Loucy (cell line): ENCODE results near the gene NCOA5.
"Not testable (repeated sequence)": the region's sequence is repeated elsewhere in the genome, so short reads cannot be mapped to it uniquely, and the experiment has no call there.

ENCODE experiments used
- H2AFZ ChIP-seq: fragments of 200-600 bp; sonication (generic); 2 replicates; pipeline ENCODE4 v1.6.0; 2016; ENCODE audit warnings: antibody characterized with exemption, mild to moderate bottlenecking, low read length, moderate library complexity
- H3F3A ChIP-seq: fragments of 200-600 bp; 2 replicates; pipeline ENCODE4 v1.6.0; 2016; ENCODE audit warnings: antibody characterized with exemption, low read depth, mild to moderate bottlenecking
- H3K27me3 ChIP-seq: fragments of 200-600 bp; sonication (generic); 2 replicates; pipeline ENCODE4 v1.6.1; 2014; ENCODE audit warnings: low read length, mild to moderate bottlenecking; ENCODE audit not compliant: insufficient read depth, poor library complexity, severe bottlenecking
- H3K36me3 ChIP-seq: fragments of 200-600 bp; sonication (generic); 2 replicates; pipeline ENCODE4 v1.6.1; 2016; ENCODE audit warnings: low read length; ENCODE audit not compliant: insufficient read depth
- H3K4me1 ChIP-seq: fragments of 200-600 bp; sonication (generic); 2 replicates; pipeline ENCODE4 v1.5.1; 2014; ENCODE audit warnings: low read length, mild to moderate bottlenecking; ENCODE audit not compliant: insufficient read depth, poor library complexity, severe bottlenecking
- H3K4me2 ChIP-seq: fragments of 200-600 bp; sonication (generic); 2 replicates; pipeline ENCODE4 v1.6.0; 2014; ENCODE audit warnings: antibody characterized with exemption, low read length, low read depth, mild to moderate bottlenecking; ENCODE audit not compliant: poor library complexity, severe bottlenecking
- H3K4me3 ChIP-seq: fragments of 200-600 bp; sonication (generic); 2 replicates; pipeline ENCODE4 v1.5.1; 2014; ENCODE audit warnings: low read length, mild to moderate bottlenecking, mixed read lengths; ENCODE audit not compliant: poor library complexity, severe bottlenecking
- H3K79me2 ChIP-seq: fragments of 200-600 bp; sonication (generic); 2 replicates; pipeline ENCODE4 v1.6.1; 2014; ENCODE audit warnings: low read length; ENCODE audit not compliant: insufficient read depth
- H3K9ac ChIP-seq: fragments of 200-600 bp; sonication (generic); 2 replicates; pipeline ENCODE4 v1.6.0; 2014; ENCODE audit warnings: mild to moderate bottlenecking, low read depth, low read length, moderate library complexity; ENCODE audit not compliant: poor library complexity, severe bottlenecking
- H3K9me2 ChIP-seq: fragments of 200-600 bp; sonication (generic); replicated peaks from 2 replicates; pipeline ENCODE4 v1.6.1; 2016; ENCODE audit warnings: low read depth, low read length, mixed read lengths
- H3K9me3 ChIP-seq: fragments of 200-600 bp; sonication (generic); 2 replicates; pipeline ENCODE4 v1.6.1; 2014; ENCODE audit warnings: mild to moderate bottlenecking, antibody characterized with exemption, low read length, low read depth; ENCODE audit not compliant: insufficient read depth
- H4K20me1 ChIP-seq: fragments of 200-600 bp; sonication (generic); 2 replicates; pipeline ENCODE4 v1.6.0; 2014; ENCODE audit warnings: antibody characterized with exemption, low read length, mild to moderate bottlenecking; ENCODE audit not compliant: insufficient read depth, poor library complexity, severe bottlenecking
- CTCF ChIP-seq: fragments of 200-600 bp; sonication (generic); conservative IDR thresholded peaks from 2 replicates; pipeline ENCODE4 v1.5.1; 2014; ENCODE audit warnings: mild to moderate bottlenecking, antibody characterized with exemption, low read length
- EZH2phosphoT487 ChIP-seq: fragments of 200-600 bp; IDR thresholded peaks from 2 replicates; pipeline ENCODE4 v1.6.1; 2018; ENCODE audit warnings: antibody characterized with exemption, mild to moderate bottlenecking, moderate library complexity, borderline replicate concordance

The NCOA5 gene

GRCh38 chr20:46099491-46100287 lies 9.9 kb upstream of the NCOA5 start:
- no peaks in the 10 kb centered on the region for H3K27me3 ChIP-seq
- H3K79me2 ChIP-seq: no peaks in the 10 kb centered on the region
- no peak overlapping the region for H3K4me3 ChIP-seq
- no peak overlapping the region for H2AFZ ChIP-seq
- TF ChIP-seq EZH2phosphoT487: no peak
- no peak for TF ChIP-seq CTCF
- no peak overlapping the region for H3K4me2 ChIP-seq
- no peaks in the 10 kb centered on the region for H3K9me3 ChIP-seq
- H4K20me1 ChIP-seq: no peaks in the 10 kb centered on the region
- H3K4me1 ChIP-seq: no peaks in the 10 kb centered on the region
- no peaks in the 10 kb centered on the region for H3F3A ChIP-seq
- H3K9me2 ChIP-seq: no peaks in the 10 kb centered on the region
- H3K36me3 ChIP-seq: no peaks in the 10 kb centered on the region
- no peak overlapping the region for H3K9ac ChIP-seq

GRCh38 chr20:46093531-46093930 lies 3.8 kb upstream of the NCOA5 start:
- Histone ChIP-seq H3K9me3 (no peaks in the 10 kb centered on the region), H3K9ac (no peak overlapping the region), H2AFZ (no peak overlapping the region), H3K9me2 (no peaks in the 10 kb centered on the region), H3K27me3 (peaks cover 4% of the 10 kb centered on the region), H4K20me1 (peaks cover 9% of the 10 kb centered on the region), H3K4me3 (no peak overlapping the region), H3K79me2 (peaks cover 10% of the 10 kb centered on the region), H3F3A (no peaks in the 10 kb centered on the region), H3K4me2 (no peak overlapping the region), H3K36me3 (no peaks in the 10 kb centered on the region), H3K4me1 (no peaks in the 10 kb centered on the region)
- peak; percentile 21; the same call in 1 of the 2 replicates for TF ChIP-seq CTCF
- TF ChIP-seq EZH2phosphoT487: no peak

GRCh38 chr20:46091622-46092535 lies 2.1 kb upstream of the NCOA5 start:
- peaks cover 25% of the 10 kb centered on the region for H4K20me1 ChIP-seq
- H3K9me2 ChIP-seq, H3K36me3 ChIP-seq, H3K27me3 ChIP-seq, H3K9me3 ChIP-seq, H2AFZ ChIP-seq, H3K4me3 ChIP-seq, H3K4me2 ChIP-seq, H3F3A ChIP-seq, H3K4me1 ChIP-seq, H3K9ac ChIP-seq: not testable (repeated sequence)
- peaks cover 27% of the 10 kb centered on the region for H3K79me2 ChIP-seq
